SHP77 treated with DMSO at 0.1 percent for 48 hours (cell line): ENCODE data around the gene L2HGDH.

ENCODE experiments used
- DNase-seq: peaks from one replicate; lab custom pipeline; 2025; lab: John Stamatoyannopoulos, UW

L2HGDH gene

GRCh38 chr14:50288146-50288545 is 23.9 kb downstream of the L2HGDH start:
- DNase-seq = no peak

GRCh38 chr14:50285861-50286260 is 26.2 kb downstream of the L2HGDH start:
- DNase-seq = no peak

GRCh38 chr14:50272498-50272897 is 39.5 kb downstream of the L2HGDH start:
- no peak for DNase-seq

- no peak for DNase-seq
Observed at GRCh38 chr14:50270932-50271331, 41.1 kb downstream of the L2HGDH start.

- DNase-seq = no peak
Observed at GRCh38 chr14:50265029-50265428, 47.0 kb downstream of the L2HGDH start.

- DNase-seq = no peak
Observed at GRCh38 chr14:50263321-50263720, 48.7 kb downstream of the L2HGDH start.

- no peak for DNase-seq
Observed at GRCh38 chr14:50262865-50263264, 49.2 kb downstream of the L2HGDH start.

- DNase-seq = no peak
Observed at GRCh38 chr14:50260511-50260910, 51.5 kb downstream of the L2HGDH start.

GRCh38 chr14:50260072-50260471 is 52.0 kb downstream of the L2HGDH start:
- DNase-seq = no peak

GRCh38 chr14:50257732-50258131 is 54.3 kb downstream of the L2HGDH start:
- DNase-seq = no peak

- DNase-seq = no peak
Observed at GRCh38 chr14:50254248-50254647, 57.8 kb downstream of the L2HGDH start.

GRCh38 chr14:50249136-50249775 is 62.8 kb downstream of the L2HGDH start:
- DNase-seq = no peak

- no peak for DNase-seq
Observed at GRCh38 chr14:50247245-50247644, 64.8 kb downstream of the L2HGDH start.

- no peak for DNase-seq
Observed at GRCh38 chr14:50242566-50243310, 69.3 kb downstream of the L2HGDH start.

GRCh38 chr14:50242096-50242495 is 69.9 kb downstream of the L2HGDH start:
- no peak for DNase-seq

- no peak for DNase-seq
Observed at GRCh38 chr14:50237427-50237826, 74.6 kb downstream of the L2HGDH start.

- DNase-seq = no peak
Observed at GRCh38 chr14:50233951-50234250, 78.1 kb downstream of the L2HGDH start.

- peak; percentile 61 for DNase-seq
Observed at GRCh38 chr14:50233166-50233950, 78.7 kb downstream of the L2HGDH start.

- peak; percentile 56 for DNase-seq
Observed at GRCh38 chr14:50232276-50232642, 79.8 kb downstream of the L2HGDH start.

- DNase-seq = peak; percentile 56
Observed at GRCh38 chr14:50231475-50232275, 80.4 kb downstream of the L2HGDH start, which contains the start of gene SOS2. TSS of gene SOS2 (minus strand) at chr14:50231578. CDS start at chr14:50231283, 295 bp downstream.

GRCh38 chr14:50230701-50231474 is 81.1 kb downstream of the L2HGDH start:
- peak; percentile 29 for DNase-seq

- no peak for DNase-seq
Observed at GRCh38 chr14:50230401-50230700, 81.7 kb downstream of the L2HGDH start.
